SK-N-SH (cell line): ENCODE measurements around the gene ZNF541. TPM values are rescaled to one million over a fixed set of nuclear protein-coding genes. Genes with fewer than 3 reads are reported as not detected.

Experiments used
- CTCF ChIA-PET: fragments of 300-600, 350-600 bp; formaldehyde crosslinking; extraction: SDS; loops from one replicate; lab custom pipeline; 2021; lab: Yijun Ruan, JAX
- POLR2A ChIA-PET: fragments of 350-600 bp; sonication (Branson Sonifier 250); formaldehyde crosslinking; extraction: SDS; loops from one replicate; lab custom pipeline; 2020; ENCODE audit warnings: antibody characterized with exemption, inconsistent platforms; lab: Yijun Ruan, JAX
- DNase-seq: peaks from one replicate; pipeline ENCODE4 v3.0.0; 2012
- H2AFZ ChIP-seq: fragments of 200-600 bp; sonication (generic); 2 replicates; pipeline ENCODE4 v1.8.1; 2016; ENCODE audit warnings: antibody characterized with exemption, mild to moderate bottlenecking, low read depth
- H3F3A ChIP-seq: fragments of 200-600 bp; sonication (generic); replicated peaks from 2 replicates; pipeline ENCODE3; 2016; ENCODE audit warnings: antibody characterized with exemption, mild to moderate bottlenecking; ENCODE audit not compliant: insufficient read depth
- H3K27ac ChIP-seq, 2 experiments: fragments of 200-500 bp in 1 of 2; fragments of 200-600 bp in 1 of 2; sonication (Bioruptor generic) in 1 of 2; sonication (generic), shearing (Covaris generic) in 1 of 2; 2 replicates each; pipeline versions ENCODE4 v1.5.1 to v1.6.1; 2014 to 2016; ENCODE audit warnings: low read depth in 2 of 2, inconsistent platforms in 1 of 2, low read length in 1 of 2, mild to moderate bottlenecking in 1 of 2, mixed read lengths in 1 of 2
- H3K27me3 ChIP-seq: fragments of 200-600 bp; sonication (generic), shearing (Covaris generic); 2 replicates; pipeline ENCODE4 v1.6.1; 2016; ENCODE audit warnings: mixed run types; ENCODE audit not compliant: insufficient read depth
- H3K36me3 ChIP-seq, 2 experiments: fragments of 200-500 bp in 1 of 2; fragments of 200-600 bp in 1 of 2; sonication (Bioruptor generic) in 1 of 2; sonication (generic) in 1 of 2; replicated peaks in 1 of 2; 2 replicates each; pipeline versions ENCODE3 to v1.5.1; 2014 to 2016; ENCODE audit warnings: low read length in 1 of 2, mild to moderate bottlenecking in 1 of 2; ENCODE audit not compliant: insufficient read depth in 2 of 2, control insufficient read depth in 1 of 2
- H3K4me1 ChIP-seq, 2 experiments: fragments of 200-500 bp in 1 of 2; fragments of 200-600 bp in 1 of 2; sonication (Bioruptor generic) in 1 of 2; sonication (generic), shearing (Covaris generic) in 1 of 2; 2 replicates each; pipeline versions ENCODE4 v1.5.1 to v1.6.1; 2014 to 2016; ENCODE audit warnings: low read depth in 1 of 2, low read length in 1 of 2, mixed run types in 1 of 2; ENCODE audit not compliant: insufficient read depth in 2 of 2, control insufficient read depth in 1 of 2
- H3K4me2 ChIP-seq: fragments of 200-600 bp; sonication (generic), shearing (Covaris generic); 2 replicates; pipeline ENCODE4 v1.6.1; 2017; ENCODE audit warnings: mixed run types
- H3K4me3 ChIP-seq, 2 experiments: fragments of 200-500 bp in 1 of 2; fragments of 200-600 bp in 1 of 2; sonication (Bioruptor generic) in 1 of 2; sonication (generic), shearing (Covaris generic) in 1 of 2; 2 replicates each; pipeline versions ENCODE4 v1.5.1 to v1.8.1; 2014 to 2016; ENCODE audit warnings: low read depth in 2 of 2, inconsistent platforms in 1 of 2, low read length in 1 of 2, mild to moderate bottlenecking in 1 of 2, mixed read lengths in 1 of 2, moderate library complexity in 1 of 2
- H3K79me2 ChIP-seq: fragments of 200-600 bp; sonication (generic); 2 replicates; pipeline ENCODE4 v1.8.1; 2017; ENCODE audit warnings: mild to moderate bottlenecking; ENCODE audit not compliant: insufficient read depth
- H3K9ac ChIP-seq: fragments of 200-600 bp; sonication (generic); 2 replicates; pipeline ENCODE4 v1.6.1; 2017; ENCODE audit warnings: mixed run types
- H3K9me2 ChIP-seq: fragments of 200-600 bp; sonication (generic); 2 replicates; pipeline ENCODE4 v1.6.1; 2017; ENCODE audit warnings: mixed run types
- H3K9me3 ChIP-seq: fragments of 200-600 bp; sonication (generic); 2 replicates; pipeline ENCODE4 v1.6.1; 2017; ENCODE audit warnings: mixed run types, mild to moderate bottlenecking, moderate library complexity
- H4K20me1 ChIP-seq: fragments of 200-600 bp; sonication (generic); 2 replicates; pipeline ENCODE4 v1.6.1; 2017; ENCODE audit warnings: mild to moderate bottlenecking, mixed run types; ENCODE audit not compliant: insufficient read depth
- CHD2 ChIP-seq: fragments of 150-350 bp; IDR thresholded peaks from 2 replicates; pipeline ENCODE4 v1.6.1; 2018; ENCODE audit warnings: low read length; ENCODE audit not compliant: partially characterized antibody
- ELF1 ChIP-seq: IDR thresholded peaks from 2 replicates; pipeline ENCODE4 v1.4.0; 2012
- EP300 ChIP-seq, 2 experiments: IDR thresholded peaks; 2 replicates each; pipeline versions ENCODE4 v1.4.0 to v1.6.1; 2012; ENCODE audit warnings: borderline replicate concordance in 1 of 2, low read depth in 1 of 2, low read length in 1 of 2
- FOSL2 ChIP-seq: IDR thresholded peaks from 2 replicates; pipeline ENCODE4 v1.4.0; 2012; ENCODE audit warnings: low read depth, mild to moderate bottlenecking, moderate library complexity, borderline replicate concordance
- GABPA ChIP-seq: IDR thresholded peaks from 2 replicates; pipeline ENCODE4 v1.4.0; 2012; ENCODE audit warnings: low read depth, mild to moderate bottlenecking
- MXI1 ChIP-seq: IDR thresholded peaks from 2 replicates; pipeline ENCODE4 v1.6.1; 2012; ENCODE audit warnings: mild to moderate bottlenecking, low read depth, low read length, improper control_type of control experiment
- RAD21 ChIP-seq: IDR thresholded peaks from 2 replicates; pipeline ENCODE4 v1.6.1; 2012; ENCODE audit warnings: mild to moderate bottlenecking, low read length
- RFX5 ChIP-seq: IDR thresholded peaks from 2 replicates; pipeline ENCODE4 v1.6.1; 2012; ENCODE audit warnings: mild to moderate bottlenecking, improper control_type of control experiment, low read length
- SIN3A ChIP-seq: IDR thresholded peaks from 2 replicates; pipeline ENCODE4 v1.6.1; 2012; ENCODE audit warnings: low read depth, mild to moderate bottlenecking, low read length, moderate library complexity, borderline replicate concordance
- TAF1 ChIP-seq: IDR thresholded peaks from 2 replicates; pipeline ENCODE4 v1.6.1; 2012; ENCODE audit warnings: low read depth, mild to moderate bottlenecking, low read length, moderate library complexity, borderline replicate concordance
- TCF12 ChIP-seq: IDR thresholded peaks from 2 replicates; pipeline ENCODE4 v1.4.0; 2012
- WGBS: methylation state at CpG from one replicate; pipeline ENCODE4 v1.1.6; 2017; ENCODE audit warnings: low lambda C conversion rate; 5-methylcytosine and 5-hydroxymethylcytosine counted together
- polyA plus RNA-seq, 3 experiments: library from polyadenylated mRNA; depleted of rRNA; stranded (reverse); fragments of >200 nt; gene quantifications; 2 replicates each; pipeline ENCODE4 v1.2.3, GENCODE V29; 2012
- TF ChIP-seq, protein P1 (sequence below): fragments of 150-350 bp; IDR thresholded peaks from 2 replicates; pipeline ENCODE4 v1.6.1; 2016; ENCODE audit warnings: mild to moderate bottlenecking, low read depth, low read length
- TF ChIP-seq, protein P2 (sequence below): IDR thresholded peaks from 2 replicates; pipeline ENCODE4 v1.4.0; 2012; ENCODE audit warnings: low read depth
- TF ChIP-seq, protein P3 (sequence below): IDR thresholded peaks from 2 replicates; pipeline ENCODE4 v1.4.0; 2012; ENCODE audit warnings: low read depth, borderline replicate concordance
- TF ChIP-seq, protein P4 (sequence below): IDR thresholded peaks from 2 replicates; pipeline ENCODE4 v1.4.0; 2012; ENCODE audit warnings: low read depth, borderline replicate concordance
- TF ChIP-seq, protein P5 (sequence below): fragments of 150-350 bp; IDR thresholded peaks from 2 replicates; pipeline ENCODE4 v1.6.1; 2017; ENCODE audit warnings: antibody characterized with exemption, low read length, low read depth, borderline replicate concordance

The ZNF541 gene
- polyA plus RNA-seq, 1 of the 3 experiments (the other 2 are of a cell fraction), result 0.08 TPM

DNA sequence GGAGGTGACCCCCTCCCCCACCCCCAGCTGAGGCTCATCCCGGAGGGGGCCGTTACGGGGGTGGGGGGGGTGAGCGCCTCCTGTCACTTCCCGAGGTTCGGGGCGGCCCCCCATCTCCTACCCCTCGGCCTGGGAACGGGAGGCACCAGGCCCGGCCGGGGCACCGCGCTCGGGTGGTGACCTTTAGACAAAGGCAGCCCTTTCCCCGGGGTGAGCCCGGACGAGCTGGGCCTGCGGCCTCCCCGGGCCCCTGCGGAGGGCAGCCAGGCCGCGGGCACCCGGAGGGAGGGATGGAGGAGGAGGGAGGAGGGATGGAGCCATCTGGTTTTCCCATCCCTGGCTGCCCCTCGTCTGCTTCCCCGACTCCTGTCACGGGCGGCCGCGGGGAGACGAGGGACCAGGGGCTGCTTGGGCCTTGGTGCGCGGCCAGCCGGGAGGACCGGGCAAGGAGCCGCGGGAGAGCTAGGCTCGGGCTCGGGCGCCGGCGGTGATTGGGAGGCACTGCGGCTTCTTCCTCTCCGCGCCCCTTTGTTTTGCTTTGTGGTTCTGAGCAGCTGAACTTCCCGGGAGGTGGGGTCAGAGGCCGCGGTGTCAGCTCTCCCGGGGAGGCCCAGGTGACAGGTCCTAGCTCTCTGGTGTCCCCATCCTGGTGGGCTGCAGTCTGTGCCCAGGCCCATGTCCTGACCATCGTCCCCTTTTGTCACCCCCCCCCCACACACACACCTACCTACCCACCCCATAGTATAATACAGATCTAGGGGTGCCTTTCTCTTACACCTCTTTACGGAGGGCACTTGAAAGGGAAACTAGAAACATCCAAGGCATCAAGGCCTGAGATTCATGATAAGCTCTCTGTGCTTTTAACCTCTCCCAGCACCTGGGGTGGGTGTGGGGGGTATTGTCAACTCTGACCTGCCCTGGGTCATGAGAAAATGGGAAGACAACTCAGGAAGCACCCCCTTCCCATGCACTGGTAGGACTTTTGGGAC is 37.3 kb upstream of the ZNF541 start:
- Histone ChIP-seq H3K9me2 (no peaks in the 10 kb centered on the region), H3K79me2 (peaks cover 83% of the 10 kb centered on the region), H4K20me1 (peaks cover 29% of the 10 kb centered on the region), H3K27me3 (no peaks in the 10 kb centered on the region), H3K36me3 (no peaks in the 10 kb centered on the region), H2AFZ (no peak overlapping the region)
- POLR2A ChIA-PET, result interaction anchor here (1.2 to 1.4 kb wide), 2 partner anchors 10 to 97 kb away, joined by 3 to 8 read pairs; no protein-coding TSS in a partner anchor
- 3% methylated on average over 16 of the region's 50 CpGs for WGBS
- TF ChIP-seq, protein P1, sequence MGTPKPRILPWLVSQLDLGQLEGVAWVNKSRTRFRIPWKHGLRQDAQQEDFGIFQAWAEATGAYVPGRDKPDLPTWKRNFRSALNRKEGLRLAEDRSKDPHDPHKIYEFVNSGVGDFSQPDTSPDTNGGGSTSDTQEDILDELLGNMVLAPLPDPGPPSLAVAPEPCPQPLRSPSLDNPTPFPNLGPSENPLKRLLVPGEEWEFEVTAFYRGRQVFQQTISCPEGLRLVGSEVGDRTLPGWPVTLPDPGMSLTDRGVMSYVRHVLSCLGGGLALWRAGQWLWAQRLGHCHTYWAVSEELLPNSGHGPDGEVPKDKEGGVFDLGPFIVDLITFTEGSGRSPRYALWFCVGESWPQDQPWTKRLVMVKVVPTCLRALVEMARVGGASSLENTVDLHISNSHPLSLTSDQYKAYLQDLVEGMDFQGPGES, result no peak
- TF ChIP-seq MXI1, result peak; percentile 75; the same call in 1 of the 2 replicates
- TF ChIP-seq RFX5, result no peak
- TF ChIP-seq SIN3A, result peak; percentile 72; the same call in 1 of the 2 replicates
- TF ChIP-seq, all 33 proteins: peak for 2
- H3K9ac ChIP-seq, result peak overlapping the region; percentile 88
- no peaks in the 10 kb centered on the region for H3K9me3 ChIP-seq
- H3K4me3 ChIP-seq, result peak overlapping the region; percentile 77 to 87
- CTCF ChIA-PET, result interaction anchor here (1.1 to 5.0 kb wide), 8 partner anchors 10 to 174 kb away, joined by 3 to 36 read pairs (median 5); partner anchors contain the start of gene KPTN
- peak overlapping the region; percentile 96 for H3K4me2 ChIP-seq
- peak overlapping the region; percentile 81 to 82 for H3K27ac ChIP-seq
- peaks cover 27 to 29% of the 10 kb centered on the region in 2 experiments; a peak in 2 of 4 replicates for H3K4me1 ChIP-seq
- H3F3A ChIP-seq, result peaks cover 29% of the 10 kb centered on the region
- DNase-seq, result peak; percentile 86

DNA sequence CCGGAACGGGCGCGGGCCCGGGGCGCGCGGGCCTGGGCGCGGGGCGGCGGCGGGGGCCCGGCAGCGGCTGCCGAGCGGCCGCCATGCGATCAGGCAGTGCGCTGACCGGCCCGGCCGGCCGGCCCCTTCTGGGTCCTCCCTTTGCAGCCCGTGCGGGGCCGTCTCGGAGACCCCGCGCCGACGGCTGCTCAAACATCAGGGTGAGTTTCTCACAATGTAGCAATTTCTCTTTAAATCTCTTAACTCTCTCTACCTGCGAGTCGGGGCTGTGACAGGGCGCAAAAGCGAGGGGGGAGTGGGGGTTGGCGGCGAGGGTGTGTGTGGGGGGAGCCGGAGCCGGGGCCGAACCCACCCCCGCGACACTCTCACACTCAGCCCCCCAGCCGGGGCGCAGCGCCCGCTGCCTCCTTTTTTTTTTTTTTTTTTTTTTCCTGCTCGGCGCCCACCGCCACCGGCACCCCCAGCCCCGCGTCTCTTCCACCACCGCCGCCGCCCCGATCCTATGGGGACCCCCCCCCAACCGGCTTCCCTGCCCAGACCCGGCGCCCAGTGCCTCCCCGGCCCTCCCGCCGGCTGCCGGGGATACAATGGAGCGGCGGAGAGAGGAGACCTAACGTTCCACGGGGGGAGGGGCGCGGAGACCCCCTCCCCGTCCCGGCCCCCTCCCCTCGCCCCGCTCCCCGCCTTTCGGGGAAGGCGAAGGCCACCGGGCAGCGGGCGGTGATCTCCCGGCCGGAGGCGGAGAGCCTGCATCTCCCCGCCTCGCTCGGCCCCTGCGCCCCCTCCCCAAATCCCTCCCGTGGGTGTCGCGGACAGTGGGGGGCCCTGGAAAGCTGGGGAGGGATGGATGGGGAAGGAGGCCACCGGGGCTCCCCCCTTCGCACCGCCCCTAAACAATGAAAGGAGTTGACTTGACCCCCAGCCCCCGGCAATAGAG is 36.3 kb upstream of the ZNF541 start, which contains the start of gene BICRA:
Gene BICRA, plus strand, starts transcription at position 166 of the 937 bp plus-strand sequence. CDS start 64,441 bp downstream, outside the sequence.
- Histone ChIP-seq H3K4me1 (peaks cover 27 to 29% of the 10 kb centered on the region in 2 experiments; a peak in 2 of 4 replicates), H3K9me3 (no peaks in the 10 kb centered on the region), H3K27me3 (no peaks in the 10 kb centered on the region), H3K79me2 (peaks cover 73% of the 10 kb centered on the region), H3K9ac (peak within 1 kb of the TSS; percentile 99), H3K36me3 (no peaks in the 10 kb centered on the region), H3K4me2 (peak within 1 kb of the TSS; percentile 96), H3K4me3 (peak within 1 kb of the TSS; percentile 87 to 99), H3F3A (peaks cover 29% of the 10 kb centered on the region), H4K20me1 (peaks cover 21% of the 10 kb centered on the region), H3K9me2 (no peaks in the 10 kb centered on the region), H3K27ac (peak within 1 kb of the TSS; percentile 89 to 93), H2AFZ (peak within 1 kb of the TSS; percentile 91; the same call in 1 of the 2 replicates)
- CTCF ChIA-PET, result interaction anchor here (0.7 to 5.0 kb wide), 9 partner anchors 9 to 173 kb away, joined by 3 to 36 read pairs (median 4); partner anchors contain the start of genes KPTN, NAPA and NOP53
- POLR2A ChIA-PET, result interaction anchor here (0.9 kb wide), 1 partner anchor 9 kb away, joined by 3 read pairs; no protein-coding TSS in a partner anchor
- DNase-seq, result peak; percentile 92
- under 1% methylated on average over 63 of the region's 94 CpGs for WGBS
- TF ChIP-seq TCF12 (peak; percentile 10; the same call in 1 of the 2 replicates), TAF1 (peak; percentile 78), FOSL2 (no peak), EP300 (IDR thresholded peaks at IDR 0.05; ENCODE audit: borderline replicate concordance in 1 of 2, low read depth in 1 of 2, low read length in 1 of 2) (no peak), RAD21 (no peak), GABPA (no peak), SIN3A (peak; percentile 80; the same call in 1 of the 2 replicates), MXI1 (peak; percentile 40; the same call in 1 of the 2 replicates), CHD2 (no peak), ELF1 (no peak)
- TF ChIP-seq, protein P2, sequence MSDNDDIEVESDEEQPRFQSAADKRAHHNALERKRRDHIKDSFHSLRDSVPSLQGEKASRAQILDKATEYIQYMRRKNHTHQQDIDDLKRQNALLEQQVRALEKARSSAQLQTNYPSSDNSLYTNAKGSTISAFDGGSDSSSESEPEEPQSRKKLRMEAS, result 0 out of 2 replicates have a peak, but pooled peaks have one; percentile 41
- TF ChIP-seq, protein P3, sequence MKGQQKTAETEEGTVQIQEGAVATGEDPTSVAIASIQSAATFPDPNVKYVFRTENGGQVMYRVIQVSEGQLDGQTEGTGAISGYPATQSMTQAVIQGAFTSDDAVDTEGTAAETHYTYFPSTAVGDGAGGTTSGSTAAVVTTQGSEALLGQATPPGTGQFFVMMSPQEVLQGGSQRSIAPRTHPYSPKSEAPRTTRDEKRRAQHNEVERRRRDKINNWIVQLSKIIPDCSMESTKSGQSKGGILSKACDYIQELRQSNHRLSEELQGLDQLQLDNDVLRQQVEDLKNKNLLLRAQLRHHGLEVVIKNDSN, result no peak
- TF ChIP-seq, protein P4, sequence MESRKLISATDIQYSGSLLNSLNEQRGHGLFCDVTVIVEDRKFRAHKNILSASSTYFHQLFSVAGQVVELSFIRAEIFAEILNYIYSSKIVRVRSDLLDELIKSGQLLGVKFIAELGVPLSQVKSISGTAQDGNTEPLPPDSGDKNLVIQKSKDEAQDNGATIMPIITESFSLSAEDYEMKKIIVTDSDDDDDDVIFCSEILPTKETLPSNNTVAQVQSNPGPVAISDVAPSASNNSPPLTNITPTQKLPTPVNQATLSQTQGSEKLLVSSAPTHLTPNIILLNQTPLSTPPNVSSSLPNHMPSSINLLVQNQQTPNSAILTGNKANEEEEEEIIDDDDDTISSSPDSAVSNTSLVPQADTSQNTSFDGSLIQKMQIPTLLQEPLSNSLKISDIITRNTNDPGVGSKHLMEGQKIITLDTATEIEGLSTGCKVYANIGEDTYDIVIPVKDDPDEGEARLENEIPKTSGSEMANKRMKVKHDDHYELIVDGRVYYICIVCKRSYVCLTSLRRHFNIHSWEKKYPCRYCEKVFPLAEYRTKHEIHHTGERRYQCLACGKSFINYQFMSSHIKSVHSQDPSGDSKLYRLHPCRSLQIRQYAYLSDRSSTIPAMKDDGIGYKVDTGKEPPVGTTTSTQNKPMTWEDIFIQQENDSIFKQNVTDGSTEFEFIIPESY, result no peak
- TF ChIP-seq, protein P5, sequence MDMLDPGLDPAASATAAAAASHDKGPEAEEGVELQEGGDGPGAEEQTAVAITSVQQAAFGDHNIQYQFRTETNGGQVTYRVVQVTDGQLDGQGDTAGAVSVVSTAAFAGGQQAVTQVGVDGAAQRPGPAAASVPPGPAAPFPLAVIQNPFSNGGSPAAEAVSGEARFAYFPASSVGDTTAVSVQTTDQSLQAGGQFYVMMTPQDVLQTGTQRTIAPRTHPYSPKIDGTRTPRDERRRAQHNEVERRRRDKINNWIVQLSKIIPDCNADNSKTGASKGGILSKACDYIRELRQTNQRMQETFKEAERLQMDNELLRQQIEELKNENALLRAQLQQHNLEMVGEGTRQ, result no peak
